Fibroblast of skin of right quadriceps (primary cell): ENCODE results near the gene WARS2.
"Not testable (repeated sequence)": the region's sequence is repeated elsewhere in the genome, so short reads cannot be mapped to it uniquely, and the experiment has no call there.

Source experiments
- DNase-seq: peaks from one replicate; pipeline ENCODE4 v3.0.0-alpha.2; 2013

The WARS2 gene

DNA sequence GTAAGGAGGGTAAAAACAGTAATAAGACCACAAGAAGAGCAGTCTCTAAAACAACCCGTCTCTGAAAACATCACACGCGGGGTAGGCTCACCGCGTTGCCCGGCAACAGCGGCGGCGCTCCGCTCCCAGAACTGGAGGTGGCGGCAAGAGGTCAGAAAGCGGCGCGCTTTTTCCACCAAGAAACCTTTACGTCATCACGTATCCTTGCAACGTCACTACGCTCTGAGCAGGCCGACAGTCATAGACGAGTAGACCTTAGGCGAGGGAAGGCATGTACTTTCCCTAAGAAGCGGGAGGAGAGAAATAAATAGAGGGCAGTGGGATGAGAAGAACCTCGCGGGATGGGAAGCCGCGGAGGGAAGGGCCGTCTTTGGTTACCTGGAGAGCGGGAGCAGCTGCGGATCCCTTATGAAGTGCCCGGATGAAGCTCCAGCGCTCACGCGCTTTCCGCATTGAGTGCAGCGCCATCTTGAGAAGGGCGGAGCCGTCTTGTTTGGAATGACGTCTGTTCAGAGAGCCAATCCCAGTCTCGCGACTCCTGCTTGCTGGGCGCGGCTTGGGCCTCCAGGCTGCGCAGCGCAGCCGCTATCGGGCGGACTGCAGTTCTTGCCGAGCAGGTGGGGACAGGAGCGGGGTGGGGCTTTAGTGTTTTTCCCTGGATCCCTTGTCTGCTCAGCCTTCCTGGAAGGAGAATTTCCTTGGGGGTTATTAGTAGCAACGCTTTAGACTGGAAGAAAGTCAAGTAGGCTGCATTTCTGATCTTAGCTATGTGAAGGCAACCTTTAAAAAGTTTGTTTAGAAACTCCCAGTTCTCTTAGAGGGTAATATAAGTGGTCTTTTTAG is at the start of gene WARS2:
Gene WARS2 (minus strand): TSS at position 477 of the 843 bp plus-strand sequence. CDS start 9 bp downstream, at position 468.
- DNase-seq = peak; percentile 98

- DNase-seq = peak; percentile 10
These were observed 48.5 kb upstream of the WARS2 start for GRCh38 chr1:119188926-119189325.

GRCh38 chr1:119187416-119187815 is 47.0 kb upstream of the WARS2 start:
- no peak for DNase-seq

- DNase-seq = no peak
These were observed 46.0 kb upstream of the WARS2 start for GRCh38 chr1:119186471-119186870.

DNA sequence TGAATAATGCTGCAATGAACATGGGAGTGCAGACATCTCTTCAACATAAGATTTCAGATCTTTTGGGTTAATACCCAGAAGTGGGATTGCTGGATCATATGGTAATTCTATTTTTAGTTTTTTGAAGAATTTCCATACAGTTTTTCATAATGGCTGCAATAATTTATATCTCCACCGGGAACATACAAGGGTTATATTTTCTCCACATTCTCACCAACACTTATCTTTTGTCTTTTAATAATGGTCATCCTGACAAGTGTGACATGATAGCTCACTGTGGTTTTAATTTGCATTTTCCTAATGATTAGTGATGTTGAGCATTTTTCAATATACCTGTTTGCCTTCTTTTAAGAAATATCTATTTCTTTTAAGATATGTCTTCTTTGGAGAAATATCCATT is 44.5 kb upstream of the WARS2 start:
- no peak for DNase-seq

DNA sequence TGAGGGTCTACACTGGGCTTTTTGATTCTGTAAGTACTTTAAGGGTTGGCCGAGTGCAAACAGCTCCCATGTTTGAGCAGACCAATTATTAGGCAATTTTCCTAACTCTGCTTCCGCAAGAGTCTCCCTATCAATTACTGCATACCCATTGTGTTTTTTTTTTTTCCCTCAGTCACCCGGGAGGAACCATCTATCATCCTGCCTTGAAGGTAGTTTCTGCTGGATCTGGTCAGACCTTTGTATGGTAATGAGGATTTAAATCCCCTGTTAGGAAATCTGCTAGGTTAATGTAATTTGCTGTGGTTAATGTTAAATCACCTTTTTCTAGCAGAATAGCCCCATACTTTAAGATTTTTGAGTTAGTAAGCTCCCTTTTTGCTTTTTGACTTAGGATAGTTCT is 40.8 kb upstream of the WARS2 start:
- DNase-seq = no peak

- no peak for DNase-seq
These were observed 38.6 kb upstream of the WARS2 start for GRCh38 chr1:119179051-119179450.

- DNase-seq = not testable (repeated sequence)
These were observed 32.5 kb upstream of the WARS2 start for GRCh38 chr1:119172927-119173326.

GRCh38 chr1:119171381-119172010 is 31.0 kb upstream of the WARS2 start:
- DNase-seq = not testable (repeated sequence)

DNA sequence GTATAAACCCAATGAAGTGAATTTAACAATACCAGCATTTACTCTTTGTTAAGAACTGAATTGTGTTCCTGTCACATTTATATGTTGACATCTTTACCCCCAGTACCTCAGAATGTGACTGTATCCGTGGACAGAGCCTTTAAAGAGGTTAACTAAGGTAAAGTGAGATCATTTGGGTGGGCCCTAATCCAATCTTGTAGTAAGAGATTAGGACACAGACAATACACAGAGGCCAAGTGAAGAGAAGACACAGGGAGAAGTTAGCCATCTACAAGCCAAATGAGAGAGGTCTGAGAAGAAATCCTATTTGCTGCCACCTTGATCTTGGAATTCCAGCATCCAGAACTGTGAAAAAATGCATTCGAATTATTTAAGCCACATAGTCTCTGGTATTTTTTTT is 22.9 kb upstream of the WARS2 start:
- DNase-seq = no peak

- DNase-seq = peak; percentile 61
These were observed 20.4 kb upstream of the WARS2 start for GRCh38 chr1:119160866-119161265.

DNA sequence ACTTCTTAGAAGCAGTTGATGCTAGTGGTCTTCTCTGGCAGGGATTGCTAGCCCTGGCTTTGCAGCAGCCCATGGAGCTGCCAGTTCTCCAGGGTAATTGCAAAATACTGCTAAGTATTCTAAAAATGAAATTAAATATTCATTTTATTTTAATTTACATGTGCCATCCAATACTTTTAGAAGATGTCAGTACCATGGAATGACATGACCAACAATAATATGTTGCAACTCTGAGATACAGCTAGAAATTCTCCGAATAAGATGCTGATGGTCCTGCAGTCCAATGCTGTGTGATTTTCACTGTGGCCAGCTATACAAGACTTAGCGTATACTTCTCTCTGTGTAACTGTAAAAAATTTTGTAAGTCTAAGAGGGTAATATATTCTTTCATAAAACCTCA is 20.0 kb upstream of the WARS2 start:
- no peak for DNase-seq

DNA sequence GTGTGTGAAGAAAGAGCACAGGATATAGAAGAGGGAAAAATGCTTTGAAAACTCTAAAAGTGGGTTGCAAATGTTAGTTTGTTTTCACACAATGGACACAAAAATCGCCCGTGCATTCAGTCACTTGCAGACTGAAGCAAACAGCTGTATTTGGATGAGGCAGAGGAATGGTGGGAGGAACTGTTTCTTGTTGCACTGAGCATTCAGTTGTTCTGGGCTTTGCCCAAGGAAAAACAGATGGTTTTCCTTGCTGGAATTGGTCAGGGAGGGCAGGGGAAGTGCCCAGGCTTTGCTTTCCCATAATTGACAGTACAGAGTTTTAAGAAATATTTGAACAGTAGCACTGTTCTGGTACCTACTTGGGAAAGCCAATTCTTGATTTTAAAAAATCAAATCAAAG is 19.5 kb upstream of the WARS2 start:
- DNase-seq = no peak

DNA sequence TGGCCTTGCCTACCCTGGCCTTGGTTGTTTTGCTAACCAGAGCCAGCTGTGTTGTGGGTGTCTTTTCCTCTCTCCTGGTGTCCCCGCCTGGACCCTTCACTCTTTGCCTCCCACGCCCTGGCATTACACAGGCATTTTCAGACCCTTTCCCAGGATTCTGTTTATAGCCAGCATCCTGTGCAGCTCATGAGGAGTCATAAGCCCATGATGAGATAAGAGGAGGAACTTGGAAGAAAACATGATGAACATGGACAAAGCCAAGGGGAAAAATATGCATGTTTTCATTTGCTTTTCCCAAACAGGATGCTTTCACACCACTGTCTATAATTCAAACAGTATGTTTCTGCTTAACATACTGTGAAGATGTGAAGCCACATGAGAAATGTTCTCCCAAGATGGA is 18.7 kb upstream of the WARS2 start:
- peak; percentile 66 for DNase-seq

GRCh38 chr1:119156761-119157160 is 16.3 kb upstream of the WARS2 start:
- not testable (repeated sequence) for DNase-seq

DNA sequence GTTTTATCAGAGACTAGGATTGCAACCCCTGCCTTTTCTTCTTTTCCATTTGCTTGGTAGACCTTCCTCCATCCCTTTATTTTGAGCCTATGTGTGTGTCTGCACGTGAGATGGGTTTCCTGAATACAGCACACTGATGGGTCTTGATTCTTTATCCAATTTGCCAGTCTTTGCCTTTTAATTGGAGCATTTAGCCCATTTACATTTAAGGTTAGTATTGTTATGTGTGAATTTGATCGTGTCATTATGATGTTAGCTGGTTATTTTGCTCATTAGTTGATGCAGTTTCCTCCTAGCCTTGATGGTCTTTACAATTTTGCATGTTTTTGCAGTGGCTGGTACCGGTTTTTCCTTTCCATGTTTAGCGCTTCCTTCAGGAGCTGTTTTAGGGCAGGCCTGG is 14.6 kb upstream of the WARS2 start:
- not testable (repeated sequence) for DNase-seq

DNA sequence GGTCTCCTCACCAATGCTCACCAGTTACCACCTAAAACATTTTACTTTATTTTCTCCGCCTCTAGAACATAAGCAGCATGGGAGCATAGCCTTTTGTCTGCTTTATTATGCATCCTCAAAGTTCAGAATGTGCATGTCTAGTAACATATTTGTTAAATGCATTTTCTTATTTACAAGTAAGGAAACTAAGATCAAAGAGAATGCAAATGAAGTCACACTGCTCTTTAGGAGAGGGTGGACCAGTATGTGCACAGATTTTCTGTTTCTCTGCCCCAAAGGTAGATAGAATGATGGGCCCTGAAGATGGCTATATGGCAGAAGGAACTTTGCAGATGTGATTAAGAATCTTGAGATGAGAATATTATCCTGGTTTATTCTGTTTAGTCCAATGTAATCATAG is 9.7 kb upstream of the WARS2 start:
- DNase-seq = no peak

GRCh38 chr1:119147661-119148090 is 7.2 kb upstream of the WARS2 start:
- DNase-seq = peak; percentile 76

DNA sequence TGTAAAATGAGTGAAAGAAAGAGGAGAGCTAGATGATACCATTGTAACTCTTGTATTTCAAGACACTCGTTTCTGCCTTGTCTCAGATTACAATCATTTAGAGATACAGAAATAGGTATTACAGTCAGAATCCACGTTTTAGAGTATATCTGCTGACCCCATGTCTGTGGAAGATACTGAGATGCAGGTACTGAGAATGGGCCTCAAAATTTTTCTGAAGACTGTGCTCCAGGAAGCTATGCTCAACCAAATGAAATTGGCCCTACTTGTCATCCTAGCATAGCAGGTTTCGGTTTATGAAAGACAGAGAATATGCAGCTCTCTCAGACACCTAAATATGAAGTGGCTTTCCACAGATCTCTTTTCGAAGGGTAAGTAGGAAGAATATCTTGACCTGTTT is 6.0 kb upstream of the WARS2 start:
- DNase-seq = no peak

DNA sequence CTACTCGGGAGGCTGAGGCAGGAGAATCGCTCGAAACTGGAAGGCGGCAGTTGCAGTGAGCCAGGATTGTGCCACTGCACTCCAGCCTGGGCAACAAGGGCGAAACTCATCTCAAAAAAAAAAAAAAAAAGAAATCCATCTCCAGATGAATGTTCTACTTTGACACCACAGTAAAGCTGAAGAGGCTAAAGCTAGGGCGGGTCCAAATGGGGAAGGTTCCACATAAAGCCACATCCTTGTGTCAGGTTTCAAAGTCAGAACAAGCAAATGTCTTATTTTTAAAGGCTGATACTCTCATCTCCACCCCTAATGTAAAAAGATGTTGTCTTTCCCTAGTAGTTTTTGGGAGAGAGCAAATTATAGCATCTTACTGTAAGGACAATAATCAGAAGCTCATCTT is 4.4 kb upstream of the WARS2 start:
- DNase-seq = no peak

GRCh38 chr1:119143706-119144105 is 3.3 kb upstream of the WARS2 start:
- DNase-seq = no peak

- DNase-seq = no peak
These were observed 1.2 kb upstream of the WARS2 start for GRCh38 chr1:119141660-119142059.

DNA sequence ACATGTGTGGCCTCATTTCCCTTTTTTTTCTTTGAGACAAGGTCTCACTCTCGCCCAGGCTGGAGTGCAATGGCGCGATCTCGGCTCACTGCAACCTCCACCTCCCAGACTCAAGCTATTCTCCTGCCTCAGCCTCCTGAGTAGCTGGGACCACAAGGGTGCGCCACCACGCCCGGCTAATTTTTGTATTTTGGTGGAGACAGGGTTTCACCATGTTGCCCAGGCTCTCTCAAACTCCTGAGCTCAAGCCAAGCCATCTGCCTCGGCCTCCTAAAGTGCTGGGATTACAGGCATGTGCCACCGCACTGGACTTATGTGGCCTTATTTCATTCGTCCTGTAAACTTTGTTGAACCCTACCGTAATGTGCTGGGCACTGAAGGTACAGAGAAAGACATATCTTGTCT is 569 bp upstream of the WARS2 start:
- peak; percentile 36 for DNase-seq

DNA sequence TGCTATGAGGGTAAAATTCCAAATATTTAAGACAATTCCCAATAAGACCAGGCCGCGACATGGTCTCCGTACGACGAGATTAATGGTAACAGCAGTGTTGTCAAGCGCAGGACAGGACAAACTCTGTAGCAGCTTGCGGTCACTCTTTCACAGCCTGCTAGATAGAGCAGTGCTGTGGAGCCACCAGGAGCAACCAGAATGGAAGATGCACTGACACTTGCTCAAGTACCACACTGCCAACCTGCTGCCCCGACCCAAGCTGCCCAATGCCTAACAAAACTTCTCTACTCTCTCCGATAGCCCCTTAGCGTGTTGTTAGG is 636 bp downstream of the WARS2 start:
- DNase-seq = no peak

DNA sequence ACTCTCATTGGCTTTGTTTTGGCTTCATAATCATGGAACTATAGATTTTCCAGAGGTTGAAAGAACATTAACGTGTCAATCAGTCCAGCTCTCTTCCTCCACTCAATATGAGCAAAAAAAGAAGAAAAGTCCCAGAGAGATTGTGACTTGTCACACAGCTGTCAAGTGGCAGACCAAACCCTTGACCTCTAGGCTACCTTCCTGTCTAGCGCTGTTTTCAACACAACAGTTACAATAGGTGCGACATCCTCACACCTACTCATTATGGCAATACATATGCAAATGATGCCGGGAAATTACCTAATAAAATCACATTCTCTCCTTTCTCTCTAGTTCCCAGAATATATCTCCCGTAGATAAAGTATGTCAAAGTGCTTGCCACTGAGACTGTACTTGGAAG is 1.1 kb downstream of the WARS2 start:
- DNase-seq = no peak
